Panc1 (cell line): ENCODE data around the gene LGR5. TPM values are rescaled to one million over a fixed set of nuclear protein-coding genes. Genes with fewer than 3 reads are reported as not detected.

Experiments used
- ATAC-seq: fragments of 200-7000 bp; cut with Tn5 transposase; 2 replicates; pipeline ENCODE4 v1.9.1; 2020; ENCODE audit warnings: mild to moderate bottlenecking, moderate library complexity
- BruUV-seq: library from RNA; stranded (reverse); fragments of 400-500 nt; replicated peaks from 2 replicates; lab custom pipeline; 2021; lab: Mats Ljungman, UMichigan
- CTCF ChIA-PET: fragments of 300-600 bp; sonication (Branson Sonifier 250); formaldehyde crosslinking; loops from one replicate; lab custom pipeline; 2022; ENCODE audit warnings: antibody characterized with exemption; lab: Charles Lee
- POLR2A ChIA-PET: fragments of 300-600 bp; sonication (Branson Sonifier 250); formaldehyde crosslinking; loops from one replicate; lab custom pipeline; 2022; ENCODE audit warnings: antibody characterized with exemption; lab: Charles Lee
- DNase-seq: peaks from one replicate; pipeline ENCODE4 v3.0.0-alpha.2; 2010; ENCODE audit warnings: low read depth, low spot score
- H3K27ac ChIP-seq: 2 replicates; pipeline ENCODE4 v1.5.1; 2011; ENCODE audit warnings: mild to moderate bottlenecking, low read length, inconsistent platforms
- H3K27me3 ChIP-seq: fragments of 200-500 bp; sonication (Bioruptor generic); 2 replicates; pipeline ENCODE4 v1.6.0; 2014; ENCODE audit warnings: low read length, inconsistent platforms; ENCODE audit not compliant: control insufficient read depth, insufficient read depth
- H3K36me3 ChIP-seq: fragments of 200-500 bp; sonication (Bioruptor generic); 2 replicates; pipeline ENCODE4 v1.5.1; 2014; ENCODE audit warnings: inconsistent platforms, mild to moderate bottlenecking, low read length, moderate library complexity; ENCODE audit not compliant: control insufficient read depth, insufficient read depth
- H3K4me1 ChIP-seq: 2 replicates; pipeline ENCODE4 v1.5.1; 2011; ENCODE audit warnings: inconsistent platforms, mild to moderate bottlenecking, low read length, moderate library complexity; ENCODE audit not compliant: control insufficient read depth, insufficient read depth
- H3K4me3 ChIP-seq, 2 experiments: 2 replicates each; pipeline ENCODE4 v1.5.1; 2011 to 2012; ENCODE audit warnings: low read depth in 2 of 2, low read length in 2 of 2, mild to moderate bottlenecking in 2 of 2, inconsistent platforms in 1 of 2, moderate library complexity in 1 of 2
- H3K9me3 ChIP-seq: fragments of 200-500 bp; sonication (Bioruptor generic); 2 replicates; pipeline ENCODE4 v1.5.1; 2014; ENCODE audit warnings: low read depth, mild to moderate bottlenecking, inconsistent platforms, low read length, moderate library complexity; ENCODE audit not compliant: control insufficient read depth, insufficient read depth
- POLR2AphosphoS5 ChIP-seq: IDR thresholded peaks from 2 replicates; pipeline ENCODE4 v1.6.1; 2012; ENCODE audit warnings: mild to moderate bottlenecking, low read depth, low read length, moderate library complexity
- SIN3A ChIP-seq: IDR thresholded peaks from 2 replicates; pipeline ENCODE4 v1.6.1; 2012; ENCODE audit warnings: low read depth, mild to moderate bottlenecking, low read length, moderate library complexity, borderline replicate concordance; ENCODE audit not compliant: insufficient read depth
- TCF7L2 ChIP-seq: IDR thresholded peaks from 2 replicates; pipeline ENCODE4 v1.6.1; 2011; ENCODE audit warnings: mild to moderate bottlenecking, low read depth, low read length, inconsistent platforms
- in situ Hi-C: cut with HindIII; loops from 2 replicates; pipeline ENCODE4 v1.10.0; 2016; ENCODE audit warnings: low sequenced_read_pairs, low pct_unique_long_range_greater_than_20kb
- intact Hi-C: fragments of 100-400 bp; cut with micrococcal nuclease; formaldehyde crosslinking; loops from one replicate; pipeline ENCODE4 v1.10.0; 2022; ENCODE audit not compliant: unreplicated experiment
- total RNA-seq: library from RNA; stranded (reverse); gene quantifications from one replicate; pipeline ENCODE4 v1.2.1, GENCODE V29; 2021; ENCODE audit not compliant: unreplicated experiment
- TF ChIP-seq, protein P1 (sequence below), 2 experiments: IDR thresholded peaks; 2 replicates each; pipeline ENCODE4 v1.6.1; 2011 to 2012; ENCODE audit warnings: low read depth in 2 of 2, control low read depth in 1 of 2, low read length in 1 of 2, mild to moderate bottlenecking in 1 of 2, moderate library complexity in 1 of 2; ENCODE audit not compliant: insufficient read depth in 1 of 2
- TF ChIP-seq, protein P2 (sequence below): fragments of 450-650 bp; IDR thresholded peaks from 2 replicates; pipeline ENCODE4 v1.5.1; 2017; ENCODE audit warnings: mild to moderate bottlenecking

LGR5 gene
- total RNA-seq, 1 experiment from 2014 or later = 1.9 TPM

DNA sequence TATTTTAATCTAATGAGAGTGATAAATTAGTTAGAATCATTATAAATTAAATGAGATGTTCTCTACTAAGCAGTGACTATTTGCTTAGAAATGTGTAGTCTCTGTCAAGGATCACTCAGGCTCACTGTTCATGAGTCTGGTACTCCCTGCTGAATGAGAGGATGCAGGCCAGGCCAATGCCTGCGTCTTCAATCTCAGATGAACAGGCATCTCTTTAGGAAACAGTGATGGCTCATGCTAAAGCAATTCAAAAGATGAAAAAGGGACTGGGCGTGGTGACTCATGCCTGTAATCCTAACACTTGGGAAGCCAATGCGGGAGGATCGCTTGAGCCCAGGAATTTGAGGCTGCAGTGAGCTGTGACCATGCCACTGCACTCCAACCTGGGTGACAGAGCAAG lies 117.3 kb downstream of the LGR5 start:
- peaks cover 3% of the 10 kb centered on the region; the same call in 1 of the 2 replicates for H3K4me1 ChIP-seq
- H3K27me3 ChIP-seq = no peaks in the 10 kb centered on the region
- intact Hi-C loops (no loop called here), in situ Hi-C loops (no loop called here)
- DNase-seq = peak; percentile 13
- CTCF ChIA-PET = no interaction called here
- no peak overlapping the region for H3K27ac ChIP-seq
- no peaks in the 10 kb centered on the region for H3K9me3 ChIP-seq
- H3K36me3 ChIP-seq = no peaks in the 10 kb centered on the region
- TF ChIP-seq, protein P1, sequence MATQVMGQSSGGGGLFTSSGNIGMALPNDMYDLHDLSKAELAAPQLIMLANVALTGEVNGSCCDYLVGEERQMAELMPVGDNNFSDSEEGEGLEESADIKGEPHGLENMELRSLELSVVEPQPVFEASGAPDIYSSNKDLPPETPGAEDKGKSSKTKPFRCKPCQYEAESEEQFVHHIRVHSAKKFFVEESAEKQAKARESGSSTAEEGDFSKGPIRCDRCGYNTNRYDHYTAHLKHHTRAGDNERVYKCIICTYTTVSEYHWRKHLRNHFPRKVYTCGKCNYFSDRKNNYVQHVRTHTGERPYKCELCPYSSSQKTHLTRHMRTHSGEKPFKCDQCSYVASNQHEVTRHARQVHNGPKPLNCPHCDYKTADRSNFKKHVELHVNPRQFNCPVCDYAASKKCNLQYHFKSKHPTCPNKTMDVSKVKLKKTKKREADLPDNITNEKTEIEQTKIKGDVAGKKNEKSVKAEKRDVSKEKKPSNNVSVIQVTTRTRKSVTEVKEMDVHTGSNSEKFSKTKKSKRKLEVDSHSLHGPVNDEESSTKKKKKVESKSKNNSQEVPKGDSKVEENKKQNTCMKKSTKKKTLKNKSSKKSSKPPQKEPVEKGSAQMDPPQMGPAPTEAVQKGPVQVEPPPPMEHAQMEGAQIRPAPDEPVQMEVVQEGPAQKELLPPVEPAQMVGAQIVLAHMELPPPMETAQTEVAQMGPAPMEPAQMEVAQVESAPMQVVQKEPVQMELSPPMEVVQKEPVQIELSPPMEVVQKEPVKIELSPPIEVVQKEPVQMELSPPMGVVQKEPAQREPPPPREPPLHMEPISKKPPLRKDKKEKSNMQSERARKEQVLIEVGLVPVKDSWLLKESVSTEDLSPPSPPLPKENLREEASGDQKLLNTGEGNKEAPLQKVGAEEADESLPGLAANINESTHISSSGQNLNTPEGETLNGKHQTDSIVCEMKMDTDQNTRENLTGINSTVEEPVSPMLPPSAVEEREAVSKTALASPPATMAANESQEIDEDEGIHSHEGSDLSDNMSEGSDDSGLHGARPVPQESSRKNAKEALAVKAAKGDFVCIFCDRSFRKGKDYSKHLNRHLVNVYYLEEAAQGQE (IDR thresholded peaks at IDR 0.05; ENCODE audit: insufficient read depth in 1 of 2, low read depth in 2 of 2, low read length in 1 of 2) = no peak
- TF ChIP-seq, protein P2, sequence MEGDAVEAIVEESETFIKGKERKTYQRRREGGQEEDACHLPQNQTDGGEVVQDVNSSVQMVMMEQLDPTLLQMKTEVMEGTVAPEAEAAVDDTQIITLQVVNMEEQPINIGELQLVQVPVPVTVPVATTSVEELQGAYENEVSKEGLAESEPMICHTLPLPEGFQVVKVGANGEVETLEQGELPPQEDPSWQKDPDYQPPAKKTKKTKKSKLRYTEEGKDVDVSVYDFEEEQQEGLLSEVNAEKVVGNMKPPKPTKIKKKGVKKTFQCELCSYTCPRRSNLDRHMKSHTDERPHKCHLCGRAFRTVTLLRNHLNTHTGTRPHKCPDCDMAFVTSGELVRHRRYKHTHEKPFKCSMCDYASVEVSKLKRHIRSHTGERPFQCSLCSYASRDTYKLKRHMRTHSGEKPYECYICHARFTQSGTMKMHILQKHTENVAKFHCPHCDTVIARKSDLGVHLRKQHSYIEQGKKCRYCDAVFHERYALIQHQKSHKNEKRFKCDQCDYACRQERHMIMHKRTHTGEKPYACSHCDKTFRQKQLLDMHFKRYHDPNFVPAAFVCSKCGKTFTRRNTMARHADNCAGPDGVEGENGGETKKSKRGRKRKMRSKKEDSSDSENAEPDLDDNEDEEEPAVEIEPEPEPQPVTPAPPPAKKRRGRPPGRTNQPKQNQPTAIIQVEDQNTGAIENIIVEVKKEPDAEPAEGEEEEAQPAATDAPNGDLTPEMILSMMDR = no peak
- TF ChIP-seq POLR2AphosphoS5 (no peak), TCF7L2 (no peak), SIN3A (no peak)
- BruUV-seq = no TSS peak
- H3K4me3 ChIP-seq = no peak overlapping the region
- peak; percentile 87 for ATAC-seq
- POLR2A ChIA-PET = no interaction called here

DNA sequence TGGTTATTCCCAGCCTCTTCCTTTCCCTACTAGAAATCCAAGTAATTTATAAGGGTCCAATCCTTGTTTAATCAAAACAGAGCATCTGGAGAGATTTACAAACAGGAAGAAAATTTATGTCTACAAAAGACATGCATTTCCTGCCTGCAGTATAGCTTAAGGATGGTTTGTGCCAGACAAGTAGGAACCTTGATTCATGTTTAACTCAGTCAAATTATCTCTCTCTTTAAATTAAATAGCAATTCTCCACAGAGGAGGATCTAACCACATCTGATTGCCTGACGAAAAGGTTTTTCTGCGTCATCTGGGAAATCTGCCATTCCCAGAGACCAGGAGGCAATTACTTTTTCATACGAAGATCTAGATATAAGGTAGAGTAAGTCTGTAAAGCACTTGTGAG lies 118.8 kb downstream of the LGR5 start:
- TF ChIP-seq, protein P1 (IDR thresholded peaks at IDR 0.05; ENCODE audit: insufficient read depth in 1 of 2, low read depth in 2 of 2, low read length in 1 of 2) = no peak
- TF ChIP-seq POLR2AphosphoS5 (no peak), TCF7L2 (no peak), SIN3A (no peak)
- TF ChIP-seq, protein P2 = no peak
- ChIA-PET CTCF (no interaction called here), POLR2A (no interaction called here)
- DNase-seq (no peak), ATAC-seq (no peak)
- H3K36me3 ChIP-seq = no peaks in the 10 kb centered on the region
- in situ Hi-C loops = no loop called here
- H3K4me1 ChIP-seq = peaks cover 3% of the 10 kb centered on the region; the same call in 1 of the 2 replicates
- no peak overlapping the region for H3K4me3 ChIP-seq
- no peaks in the 10 kb centered on the region for H3K9me3 ChIP-seq
- no TSS peak for BruUV-seq
- intact Hi-C loops = no loop called here
- no peak overlapping the region for H3K27ac ChIP-seq
- no peaks in the 10 kb centered on the region for H3K27me3 ChIP-seq
